ENCODE data around the gene TEDC2.

DNA sequence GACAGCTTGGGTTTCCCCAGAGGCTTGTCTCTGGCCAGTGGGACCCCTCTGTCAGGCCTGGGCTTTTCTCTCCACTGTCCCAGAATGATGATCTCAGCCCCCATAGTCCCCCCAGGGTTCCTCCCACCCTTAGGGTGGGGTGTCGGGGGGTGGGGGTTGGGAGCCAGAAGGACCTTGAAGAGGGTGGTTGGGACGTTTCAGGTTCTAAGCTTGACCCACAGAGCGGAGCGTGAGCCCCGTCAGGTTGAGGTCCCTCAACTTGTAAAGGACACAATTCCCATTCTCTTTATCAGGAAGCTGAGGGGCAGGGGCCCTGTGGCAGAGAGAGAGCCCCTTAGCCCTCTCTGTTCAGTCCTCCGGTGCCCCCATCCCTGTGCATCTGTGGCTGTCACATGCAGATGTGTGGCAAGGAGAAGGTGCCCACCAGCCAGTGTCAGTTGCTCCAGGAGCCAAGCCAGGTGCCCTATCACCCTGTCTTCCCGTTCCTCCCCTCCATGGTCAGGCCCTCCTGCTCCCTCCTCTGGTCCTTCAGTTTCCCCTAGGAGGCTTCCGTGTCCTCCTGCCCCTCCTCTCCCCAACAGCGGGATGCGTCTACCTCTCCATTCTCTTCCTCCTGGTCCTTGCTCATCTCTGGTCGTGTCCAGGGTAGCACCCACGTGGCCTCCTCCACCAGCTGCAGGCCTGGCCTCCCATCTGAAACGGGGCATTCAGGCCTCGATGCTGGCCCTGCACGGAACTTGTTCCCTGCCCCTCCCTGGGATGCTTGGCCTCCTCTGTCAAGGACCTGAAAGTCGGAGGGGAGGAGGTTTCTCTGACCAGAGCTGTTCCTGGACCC, 9.7 kb downstream of the TEDC2 start:
- TF ChIP-seq CTCF (conservative IDR thresholded peaks at IDR 0.05; ENCODE audit: low read depth, low read length) (no peak), EZH2 (IDR thresholded peaks at IDR 0.05; ENCODE audit: low read length, unreplicated experiment) (no peak)

Data from PC-3 (cell line).